Right renal cortex interstitium (tissue), 3 donors: Measurements from ENCODE around the gene STXBP6. TPM values are rescaled to one million over a fixed set of nuclear protein-coding genes. Genes with fewer than 3 reads are reported as not detected.
"Not testable (repeated sequence)": the region's sequence is repeated elsewhere in the genome, so short reads cannot be mapped to it uniquely, and the experiment has no call there.

Experiments
- DNase-seq, 3 donors: peaks; one replicate each; pipeline ENCODE4 v3.0.0-alpha.2; 2013; ENCODE audit warnings: low read depth in 3 of 3, low spot score in 2 of 3
- polyA plus RNA-seq, 3 donors: library from polyadenylated mRNA; unstranded; fragments of 120-200 nt; gene quantifications; one replicate each; pipeline ENCODE4 v1.2.1, GENCODE V29; 2013; ENCODE audit not compliant: insufficient read length in 3 of 3

Gene STXBP6
- polyA plus RNA-seq, 3 donors, result 8.8 to 9.4 (median 9.2) TPM

- no peak for DNase-seq
Measured at GRCh38 chr14:24774187-24774915, 275.6 kb downstream of the STXBP6 start.

GRCh38 chr14:24773564-24773963 is 276.4 kb downstream of the STXBP6 start:
- DNase-seq, result not testable (repeated sequence)

- DNase-seq, result no peak
Measured at GRCh38 chr14:24766434-24766833, 283.5 kb downstream of the STXBP6 start.

GRCh38 chr14:24761141-24761540 is 288.8 kb downstream of the STXBP6 start:
- no peak for DNase-seq
